Measurements from ENCODE around the gene M1AP. TPM values are rescaled to one million over a fixed set of nuclear protein-coding genes. Genes with fewer than 3 reads are reported as not detected.

M1AP gene
- total RNA-seq, 1 donor from 2014 or later = 0.10 TPM

- peaks cover 33% of the 10 kb centered on the region for H3K4me1 Mint-ChIP-seq (ENCODE audit: low read depth)
- intact Hi-C loops (cut with micrococcal nuclease) = loop anchor here (1.0 kb wide), 5 partner anchors 24 to 817 kb away; partner anchors contain the start of genes PCGF1, SEMA4F, TPRKB and TTC31
- H3K27me3 Mint-ChIP-seq (ENCODE audit: insufficient read depth) = peaks cover 11% of the 10 kb centered on the region
- DNase-seq (ENCODE audit: low spot score) = peak; percentile 79
- no peaks in the 10 kb centered on the region for H3K9me3 Mint-ChIP-seq
- H3K36me3 Mint-ChIP-seq (ENCODE audit: low read depth) = peaks cover 13% of the 10 kb centered on the region
- H3K4me3 Mint-ChIP-seq = peak within 1 kb of the TSS; percentile 95
- peak within 1 kb of the TSS; percentile 96 for H3K27ac Mint-ChIP-seq
These were observed 94.0 kb downstream of the M1AP start, which contains the start of the genes DOK1 and LOXL3 for GRCh38 chr2:74553892-74554819. DOK1 (plus strand) TSS chr2:74554720; CDS start chr2:74554755, 35 bp downstream. LOXL3 (minus strand) TSS chr2:74553942; CDS start chr2:74552634, 1,308 bp downstream.

GRCh38 chr2:74552914-74553811 is 95.0 kb downstream of the M1AP start:
- peak overlapping the region; percentile 79 for H3K27ac Mint-ChIP-seq
- H3K27me3 Mint-ChIP-seq (ENCODE audit: insufficient read depth) = peaks cover 16% of the 10 kb centered on the region
- DNase-seq (ENCODE audit: low spot score) = no peak
- no peaks in the 10 kb centered on the region for H3K9me3 Mint-ChIP-seq
- peak overlapping the region; percentile 73 for H3K4me3 Mint-ChIP-seq
- peaks cover 34% of the 10 kb centered on the region for H3K4me1 Mint-ChIP-seq (ENCODE audit: low read depth)
- intact Hi-C loops (cut with micrococcal nuclease) = no loop called here
- H3K36me3 Mint-ChIP-seq (ENCODE audit: low read depth) = peaks cover 13% of the 10 kb centered on the region

GRCh38 chr2:74551942-74552913 is 95.9 kb downstream of the M1AP start:
- peak overlapping the region; percentile 54 for H3K27ac Mint-ChIP-seq
- no peaks in the 10 kb centered on the region for H3K9me3 Mint-ChIP-seq
- peaks cover 21% of the 10 kb centered on the region for H3K27me3 Mint-ChIP-seq (ENCODE audit: insufficient read depth)
- peak overlapping the region; percentile 44 for H3K4me3 Mint-ChIP-seq
- no peak for DNase-seq (ENCODE audit: low spot score)
- H3K4me1 Mint-ChIP-seq (ENCODE audit: low read depth) = peaks cover 33% of the 10 kb centered on the region
- intact Hi-C loops (cut with micrococcal nuclease) = no loop called here
- H3K36me3 Mint-ChIP-seq (ENCODE audit: low read depth) = peaks cover 8% of the 10 kb centered on the region

- no peak for DNase-seq (ENCODE audit: low spot score)
- peak overlapping the region; percentile 16 for H3K4me3 Mint-ChIP-seq
- no peaks in the 10 kb centered on the region for H3K9me3 Mint-ChIP-seq
- peaks cover 22% of the 10 kb centered on the region for H3K27me3 Mint-ChIP-seq (ENCODE audit: insufficient read depth)
- intact Hi-C loops (cut with micrococcal nuclease) = no loop called here
- H3K27ac Mint-ChIP-seq = peak overlapping the region; percentile 1
- peaks cover 26% of the 10 kb centered on the region for H3K4me1 Mint-ChIP-seq (ENCODE audit: low read depth)
- peaks cover under 1% of the 10 kb centered on the region for H3K36me3 Mint-ChIP-seq (ENCODE audit: low read depth)
These were observed 96.6 kb downstream of the M1AP start for GRCh38 chr2:74551530-74551929.

GRCh38 chr2:74550231-74550630 is 97.9 kb downstream of the M1AP start:
- peaks cover 20% of the 10 kb centered on the region for H3K4me1 Mint-ChIP-seq (ENCODE audit: low read depth)
- intact Hi-C loops (cut with micrococcal nuclease) = no loop called here
- H3K9me3 Mint-ChIP-seq = no peaks in the 10 kb centered on the region
- H3K27ac Mint-ChIP-seq = no peak overlapping the region
- H3K27me3 Mint-ChIP-seq (ENCODE audit: insufficient read depth) = peaks cover 30% of the 10 kb centered on the region
- peak overlapping the region; percentile 65 for H3K4me3 Mint-ChIP-seq
- no peaks in the 10 kb centered on the region for H3K36me3 Mint-ChIP-seq (ENCODE audit: low read depth)
- no peak for DNase-seq (ENCODE audit: low spot score)

- H3K27ac Mint-ChIP-seq = no peak overlapping the region
- peak; percentile 39 for DNase-seq (ENCODE audit: low spot score)
- peaks cover 20% of the 10 kb centered on the region for H3K4me1 Mint-ChIP-seq (ENCODE audit: low read depth)
- H3K27me3 Mint-ChIP-seq (ENCODE audit: insufficient read depth) = peaks cover 40% of the 10 kb centered on the region
- intact Hi-C loops (cut with micrococcal nuclease) = loop anchor here (1.0 kb wide), 1 partner anchor 18 kb away; no protein-coding TSS in a partner anchor
- H3K36me3 Mint-ChIP-seq (ENCODE audit: low read depth) = no peaks in the 10 kb centered on the region
- H3K4me3 Mint-ChIP-seq = peak overlapping the region; percentile 78
- no peaks in the 10 kb centered on the region for H3K9me3 Mint-ChIP-seq
These were observed 99.0 kb downstream of the M1AP start for GRCh38 chr2:74548900-74549826.

GRCh38 chr2:74548285-74548899 is 99.7 kb downstream of the M1AP start:
- Mint-ChIP-seq H3K4me3 (peak overlapping the region; percentile 76), H3K27ac (peak overlapping the region; percentile 62), H3K27me3 (ENCODE audit: insufficient read depth) (peaks cover 39% of the 10 kb centered on the region), H3K9me3 (no peaks in the 10 kb centered on the region), H3K4me1 (ENCODE audit: low read depth) (peaks cover 20% of the 10 kb centered on the region), H3K36me3 (ENCODE audit: low read depth) (no peaks in the 10 kb centered on the region)
- DNase-seq (ENCODE audit: low spot score) = no peak
- intact Hi-C loops (cut with micrococcal nuclease) = loop anchor here (1.0 kb wide), 1 partner anchor 17 kb away; no protein-coding TSS in a partner anchor

- peaks cover 15% of the 10 kb centered on the region for H3K4me1 Mint-ChIP-seq (ENCODE audit: low read depth)
- H3K36me3 Mint-ChIP-seq (ENCODE audit: low read depth) = no peaks in the 10 kb centered on the region
- H3K4me3 Mint-ChIP-seq = no peak overlapping the region
- no peak for DNase-seq (ENCODE audit: low spot score)
- peaks cover 40% of the 10 kb centered on the region for H3K27me3 Mint-ChIP-seq (ENCODE audit: insufficient read depth)
- no peaks in the 10 kb centered on the region for H3K9me3 Mint-ChIP-seq
- intact Hi-C loops (cut with micrococcal nuclease) = no loop called here
- H3K27ac Mint-ChIP-seq = no peak overlapping the region
These were observed 102.1 kb downstream of the M1AP start for GRCh38 chr2:74546004-74546403.

- no peaks in the 10 kb centered on the region for H3K36me3 Mint-ChIP-seq (ENCODE audit: low read depth)
- H3K4me3 Mint-ChIP-seq = no peak overlapping the region
- DNase-seq (ENCODE audit: low spot score) = no peak
- no peak overlapping the region for H3K27ac Mint-ChIP-seq
- peaks cover 36% of the 10 kb centered on the region for H3K27me3 Mint-ChIP-seq (ENCODE audit: insufficient read depth)
- no peaks in the 10 kb centered on the region for H3K9me3 Mint-ChIP-seq
- H3K4me1 Mint-ChIP-seq (ENCODE audit: low read depth) = peaks cover 8% of the 10 kb centered on the region
- intact Hi-C loops (cut with micrococcal nuclease) = no loop called here
These were observed 103.5 kb downstream of the M1AP start for GRCh38 chr2:74544634-74545033.

- H3K4me1 Mint-ChIP-seq (ENCODE audit: low read depth) = peaks cover 19% of the 10 kb centered on the region
- DNase-seq (ENCODE audit: low spot score) = no peak
- H3K9me3 Mint-ChIP-seq = no peaks in the 10 kb centered on the region
- H3K27me3 Mint-ChIP-seq (ENCODE audit: insufficient read depth) = peaks cover 33% of the 10 kb centered on the region
- intact Hi-C loops (cut with micrococcal nuclease) = no loop called here
- H3K27ac Mint-ChIP-seq = no peak overlapping the region
- no peak overlapping the region for H3K4me3 Mint-ChIP-seq
- no peaks in the 10 kb centered on the region for H3K36me3 Mint-ChIP-seq (ENCODE audit: low read depth)
These were observed 105.2 kb downstream of the M1AP start for GRCh38 chr2:74542978-74543377.

- no peak overlapping the region for H3K27ac Mint-ChIP-seq
- no peaks in the 10 kb centered on the region for H3K9me3 Mint-ChIP-seq
- H3K27me3 Mint-ChIP-seq (ENCODE audit: insufficient read depth) = peaks cover 24% of the 10 kb centered on the region
- peaks cover 17% of the 10 kb centered on the region for H3K4me1 Mint-ChIP-seq (ENCODE audit: low read depth)
- H3K4me3 Mint-ChIP-seq = no peak overlapping the region
- intact Hi-C loops (cut with micrococcal nuclease) = no loop called here
- no peaks in the 10 kb centered on the region for H3K36me3 Mint-ChIP-seq (ENCODE audit: low read depth)
- DNase-seq (ENCODE audit: low spot score) = no peak
These were observed 107.8 kb downstream of the M1AP start for GRCh38 chr2:74540291-74540690.
